ENCODE results near the gene CDKAL1. TPM values are rescaled to one million over a fixed set of nuclear protein-coding genes. Genes with fewer than 3 reads are reported as not detected.

The CDKAL1 gene
- total RNA-seq, 1 experiment from 2014 or later = 13.8 TPM

DNA sequence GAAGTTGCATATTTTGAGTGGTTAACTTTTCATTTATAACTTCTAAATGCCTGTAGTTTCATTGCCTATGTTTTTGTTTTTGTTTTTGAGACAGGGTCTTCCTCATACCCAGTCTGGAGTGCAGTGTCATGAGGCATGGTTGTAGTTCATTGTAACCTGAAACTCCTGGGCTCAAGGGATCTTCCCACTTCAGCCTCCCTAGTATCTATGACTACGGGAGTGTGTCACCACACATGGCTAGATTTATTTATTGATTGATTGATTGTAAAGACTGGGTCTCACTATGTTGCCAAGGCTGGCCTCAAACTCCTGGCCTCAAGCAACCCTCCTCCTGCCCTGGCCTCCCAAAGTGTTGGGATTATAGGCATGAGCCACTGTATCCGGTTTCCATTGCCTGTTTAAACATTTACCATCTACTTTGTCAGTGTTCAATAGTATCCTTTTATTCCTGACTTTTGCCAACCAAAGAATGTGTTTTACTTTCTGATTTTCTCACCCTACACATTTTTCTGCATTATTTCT is 144.6 kb downstream of the CDKAL1 start:
- BruUV-seq (replicated peaks) = no TSS peak
- no peak overlapping the region for H3K27ac ChIP-seq (ENCODE audit: low read length)
- no peaks in the 10 kb centered on the region for H3K9me3 ChIP-seq (ENCODE audit: low read length)
- TF ChIP-seq EZH2phosphoT487 (IDR thresholded peaks at IDR 0.05; ENCODE audit: borderline replicate concordance, low read length) = no peak
- no peak for TF ChIP-seq EZH2 (IDR thresholded peaks at IDR 0.05; ENCODE audit: low read length, unreplicated experiment)
- TF ChIP-seq, protein P1, sequence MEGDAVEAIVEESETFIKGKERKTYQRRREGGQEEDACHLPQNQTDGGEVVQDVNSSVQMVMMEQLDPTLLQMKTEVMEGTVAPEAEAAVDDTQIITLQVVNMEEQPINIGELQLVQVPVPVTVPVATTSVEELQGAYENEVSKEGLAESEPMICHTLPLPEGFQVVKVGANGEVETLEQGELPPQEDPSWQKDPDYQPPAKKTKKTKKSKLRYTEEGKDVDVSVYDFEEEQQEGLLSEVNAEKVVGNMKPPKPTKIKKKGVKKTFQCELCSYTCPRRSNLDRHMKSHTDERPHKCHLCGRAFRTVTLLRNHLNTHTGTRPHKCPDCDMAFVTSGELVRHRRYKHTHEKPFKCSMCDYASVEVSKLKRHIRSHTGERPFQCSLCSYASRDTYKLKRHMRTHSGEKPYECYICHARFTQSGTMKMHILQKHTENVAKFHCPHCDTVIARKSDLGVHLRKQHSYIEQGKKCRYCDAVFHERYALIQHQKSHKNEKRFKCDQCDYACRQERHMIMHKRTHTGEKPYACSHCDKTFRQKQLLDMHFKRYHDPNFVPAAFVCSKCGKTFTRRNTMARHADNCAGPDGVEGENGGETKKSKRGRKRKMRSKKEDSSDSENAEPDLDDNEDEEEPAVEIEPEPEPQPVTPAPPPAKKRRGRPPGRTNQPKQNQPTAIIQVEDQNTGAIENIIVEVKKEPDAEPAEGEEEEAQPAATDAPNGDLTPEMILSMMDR (conservative IDR thresholded peaks at IDR 0.05; ENCODE audit: low read depth, low read length) = no peak
- ATAC-seq = no peak
- ChIA-PET POLR2A (ENCODE audit: unreplicated experiment) (no interaction called here), CTCF (no interaction called here)
- H3F3A ChIP-seq (ENCODE audit: low read length, unreplicated experiment) = no peaks in the 10 kb centered on the region
- H3K4me2 ChIP-seq (ENCODE audit: low read length) = no peak overlapping the region
- no peak overlapping the region for H3K4me3 ChIP-seq (ENCODE audit: low read length)
- 0 out of 2 replicates have a peak, but pooled peaks cover 3% of the 10 kb centered on the region for H3K79me2 ChIP-seq (ENCODE audit: low read length)
- H3K9ac ChIP-seq (ENCODE audit: low read length) = no peak overlapping the region
- H3K4me1 ChIP-seq (ENCODE audit: insufficient read depth, low read length) = no peaks in the 10 kb centered on the region
- intact Hi-C loops (cut with micrococcal nuclease) = no loop called here
- H3K36me3 ChIP-seq (ENCODE audit: low read depth, low read length) = no peaks in the 10 kb centered on the region
- H2AFZ ChIP-seq (ENCODE audit: low read length) = no peak overlapping the region
- no peaks in the 10 kb centered on the region for H4K20me1 ChIP-seq (ENCODE audit: low read length)
- H3K9me2 ChIP-seq (replicated peaks; ENCODE audit: low read length) = no peaks in the 10 kb centered on the region
- DNase-seq = peak; percentile 10
- H3K27me3 ChIP-seq (ENCODE audit: low read length) = no peaks in the 10 kb centered on the region

- DNase-seq (no peak), ATAC-seq (no peak)
- no TSS peak for BruUV-seq (replicated peaks)
- CTCF ChIA-PET = no interaction called here
- intact Hi-C loops (cut with micrococcal nuclease) = no loop called here
- no peak overlapping the region for H2AFZ ChIP-seq (ENCODE audit: low read length)
- no peak overlapping the region for H3K4me3 ChIP-seq (ENCODE audit: low read length)
- H4K20me1 ChIP-seq (ENCODE audit: low read length) = no peaks in the 10 kb centered on the region
- H3K79me2 ChIP-seq (ENCODE audit: low read length) = 0 out of 2 replicates have a peak, but pooled peaks cover 3% of the 10 kb centered on the region
- TF ChIP-seq EZH2phosphoT487 (IDR thresholded peaks at IDR 0.05; ENCODE audit: borderline replicate concordance, low read length) (no peak), EZH2 (IDR thresholded peaks at IDR 0.05; ENCODE audit: low read length, unreplicated experiment) (no peak)
- TF ChIP-seq, protein P1 (conservative IDR thresholded peaks at IDR 0.05; ENCODE audit: low read depth, low read length) = no peak
- H3K4me1 ChIP-seq (ENCODE audit: insufficient read depth, low read length) = no peaks in the 10 kb centered on the region
- no peaks in the 10 kb centered on the region for H3F3A ChIP-seq (ENCODE audit: low read length, unreplicated experiment)
- H3K9me2 ChIP-seq (replicated peaks; ENCODE audit: low read length) = no peaks in the 10 kb centered on the region
- no peak overlapping the region for H3K4me2 ChIP-seq (ENCODE audit: low read length)
- no peak overlapping the region for H3K9ac ChIP-seq (ENCODE audit: low read length)
- POLR2A ChIA-PET (ENCODE audit: unreplicated experiment) = no interaction called here
- no peak overlapping the region for H3K27ac ChIP-seq (ENCODE audit: low read length)
- H3K27me3 ChIP-seq (ENCODE audit: low read length) = no peaks in the 10 kb centered on the region
- no peaks in the 10 kb centered on the region for H3K9me3 ChIP-seq (ENCODE audit: low read length)
- no peaks in the 10 kb centered on the region for H3K36me3 ChIP-seq (ENCODE audit: low read depth, low read length)
Measured at GRCh38 chr6:20680697-20681165, 146.5 kb downstream of the CDKAL1 start.

- no peaks in the 10 kb centered on the region for H3K27me3 ChIP-seq (ENCODE audit: low read length)
- no peaks in the 10 kb centered on the region for H4K20me1 ChIP-seq (ENCODE audit: low read length)
- TF ChIP-seq, protein P1 (conservative IDR thresholded peaks at IDR 0.05; ENCODE audit: low read depth, low read length) = no peak
- TF ChIP-seq EZH2 (IDR thresholded peaks at IDR 0.05; ENCODE audit: low read length, unreplicated experiment) (no peak), EZH2phosphoT487 (IDR thresholded peaks at IDR 0.05; ENCODE audit: borderline replicate concordance, low read length) (no peak)
- H3K4me2 ChIP-seq (ENCODE audit: low read length) = no peak overlapping the region
- no TSS peak for BruUV-seq (replicated peaks)
- H3K79me2 ChIP-seq (ENCODE audit: low read length) = 0 out of 2 replicates have a peak, but pooled peaks cover 3% of the 10 kb centered on the region
- H3F3A ChIP-seq (ENCODE audit: low read length, unreplicated experiment) = no peaks in the 10 kb centered on the region
- H3K4me1 ChIP-seq (ENCODE audit: insufficient read depth, low read length) = no peaks in the 10 kb centered on the region
- no peak for DNase-seq
- H2AFZ ChIP-seq (ENCODE audit: low read length) = no peak overlapping the region
- H3K9me2 ChIP-seq (replicated peaks; ENCODE audit: low read length) = no peaks in the 10 kb centered on the region
- ChIA-PET CTCF (no interaction called here), POLR2A (ENCODE audit: unreplicated experiment) (no interaction called here)
- ATAC-seq = no peak
- H3K4me3 ChIP-seq (ENCODE audit: low read length) = no peak overlapping the region
- H3K9ac ChIP-seq (ENCODE audit: low read length) = no peak overlapping the region
- no peaks in the 10 kb centered on the region for H3K36me3 ChIP-seq (ENCODE audit: low read depth, low read length)
- intact Hi-C loops (cut with micrococcal nuclease) = no loop called here
- no peaks in the 10 kb centered on the region for H3K9me3 ChIP-seq (ENCODE audit: low read length)
- H3K27ac ChIP-seq (ENCODE audit: low read length) = no peak overlapping the region
Measured at GRCh38 chr6:20681243-20681684, 147.0 kb downstream of the CDKAL1 start.
